Mesodermal cell (in vitro differentiated cells): ENCODE results near the gene BEAN1.
A peak's percentile ranks its signal among the peaks of the same experiment; 100 is the strongest.

Source experiments
- H3K27ac ChIP-seq: 2 replicates; pipeline ENCODE4 v1.7.0; 2013; ENCODE audit warnings: mild to moderate bottlenecking, low read depth, low read length, moderate library complexity; ENCODE audit not compliant: severe bottlenecking
- H3K36me3 ChIP-seq: 2 replicates; pipeline ENCODE4 v1.7.1; 2013; ENCODE audit warnings: mild to moderate bottlenecking, low read length, moderate library complexity; ENCODE audit not compliant: control insufficient read depth, insufficient read depth
- H3K4me1 ChIP-seq: one replicate; pipeline ENCODE4 v1.7.1; 2013; ENCODE audit warnings: mild to moderate bottlenecking, low read length; ENCODE audit not compliant: insufficient read depth, control insufficient read depth, poor library complexity, severe bottlenecking
- H3K4me3 ChIP-seq: 2 replicates; pipeline ENCODE4 v1.7.0; 2013; ENCODE audit warnings: low read length, control low read depth, mild to moderate bottlenecking; ENCODE audit not compliant: insufficient read depth, poor library complexity, severe bottlenecking; ENCODE audit errors: extremely low read depth
- H3K9me3 ChIP-seq: 2 replicates; pipeline ENCODE4 v1.7.1; 2013; ENCODE audit warnings: mild to moderate bottlenecking, low read length, moderate library complexity; ENCODE audit not compliant: control insufficient read depth
- WGBS, 2 experiments: methylation state at CpG; one replicate each; pipeline ENCODE4 v1.1.5; 2013; ENCODE audit warnings: missing lambda C conversion rate in 2 of 2; ENCODE audit not compliant: insufficient coverage in 2 of 2; 5-methylcytosine and 5-hydroxymethylcytosine counted together

Gene BEAN1

DNA sequence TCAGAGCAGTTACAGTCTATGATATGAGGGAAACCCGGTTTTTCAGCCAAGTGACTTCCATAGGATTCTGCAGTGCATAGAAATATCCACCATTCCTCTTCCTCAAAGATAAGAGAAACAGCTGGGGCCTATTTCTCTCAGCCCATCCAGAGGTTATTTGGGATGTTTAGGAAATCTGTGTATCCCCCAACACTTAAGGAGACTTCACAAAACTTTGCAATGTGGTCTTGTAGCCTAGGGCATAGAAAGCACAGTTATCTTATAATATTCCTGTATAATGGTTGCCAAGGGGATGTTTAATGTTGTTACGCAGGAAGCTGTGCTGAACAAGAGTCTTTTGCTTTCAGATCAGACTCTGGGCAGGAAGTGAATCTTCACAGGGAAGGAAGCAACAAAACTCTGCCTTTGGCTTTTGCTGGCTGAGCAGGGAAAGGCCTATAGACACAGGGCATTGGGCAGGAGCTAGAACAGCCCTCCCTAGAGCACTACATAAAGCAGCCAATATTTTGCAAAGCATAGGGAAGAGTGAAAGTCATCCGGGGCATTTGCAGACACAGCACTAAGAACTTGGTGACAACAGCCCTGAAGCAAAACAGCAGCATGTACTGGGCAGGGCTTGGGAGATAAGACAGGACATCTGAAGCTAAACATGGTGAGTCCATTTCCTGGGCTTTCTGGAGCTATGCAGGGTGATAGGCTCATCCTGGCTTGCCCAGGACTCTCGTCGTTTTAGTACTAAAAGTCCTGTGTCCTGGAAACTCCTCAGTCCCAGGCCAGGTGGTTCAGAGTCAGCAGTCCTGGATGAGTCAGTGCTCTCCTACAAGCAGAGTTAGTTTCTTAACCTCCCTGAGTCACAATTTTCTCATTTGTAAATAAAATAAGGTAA, 18.7 kb upstream of the BEAN1 start:
- no peak overlapping the region for H3K4me3 ChIP-seq
- H3K36me3 ChIP-seq = no peaks in the 10 kb centered on the region
- H3K27ac ChIP-seq = peak overlapping the region; percentile 99
- H3K4me1 ChIP-seq = peaks cover 22% of the 10 kb centered on the region
- peaks cover 21% of the 10 kb centered on the region for H3K9me3 ChIP-seq
- WGBS, 2 experiments = 35 to 41% methylated on average over 4 of the region's 5 CpGs

GRCh38 chr16:66409156-66409555, 17.9 kb upstream of the BEAN1 start:
- WGBS, 2 experiments = 80% methylated on average over 1 to 2 of the region's 5 CpGs
- Histone ChIP-seq H3K36me3 (no peaks in the 10 kb centered on the region), H3K27ac (peak overlapping the region; percentile 99), H3K4me3 (no peak overlapping the region), H3K9me3 (peaks cover 21% of the 10 kb centered on the region), H3K4me1 (peaks cover 22% of the 10 kb centered on the region)

GRCh38 chr16:66412182-66412581, 14.9 kb upstream of the BEAN1 start:
- H3K27ac ChIP-seq = no peak overlapping the region
- H3K4me1 ChIP-seq = peaks cover 16% of the 10 kb centered on the region
- no peak overlapping the region for H3K4me3 ChIP-seq
- no peaks in the 10 kb centered on the region for H3K36me3 ChIP-seq
- peaks cover 21% of the 10 kb centered on the region for H3K9me3 ChIP-seq

- peaks cover 27% of the 10 kb centered on the region for H3K9me3 ChIP-seq
- H3K36me3 ChIP-seq = no peaks in the 10 kb centered on the region
- H3K4me3 ChIP-seq = no peak overlapping the region
- no peaks in the 10 kb centered on the region for H3K4me1 ChIP-seq
- H3K27ac ChIP-seq = no peak overlapping the region
- no CpG with 5 or more reads among the region's 1 CpG for WGBS, 2 experiments
Measured at GRCh38 chr16:66414891-66415290, 12.2 kb upstream of the BEAN1 start.

DNA sequence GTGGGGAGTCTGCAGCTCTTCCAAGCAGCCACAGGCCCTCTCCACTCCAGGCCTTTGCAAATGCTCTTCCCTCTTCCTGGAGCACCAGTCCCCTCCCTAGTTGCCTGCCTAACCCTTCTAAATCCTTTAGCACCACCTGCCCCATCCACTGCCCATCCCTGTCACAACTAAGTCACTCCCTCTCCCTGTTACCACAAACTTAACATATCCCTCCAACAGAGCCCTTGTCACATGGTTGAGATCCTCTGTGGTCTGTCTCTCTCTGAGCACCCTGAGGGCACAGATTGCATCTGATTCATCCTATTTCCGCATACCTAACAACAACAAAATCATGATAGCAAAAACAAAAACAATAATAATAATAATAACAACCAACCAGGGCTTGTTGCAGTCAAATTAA, 11.0 kb upstream of the BEAN1 start:
- WGBS, 2 experiments = no CpG with 5 or more reads among the region's 1 CpG
- H3K4me3 ChIP-seq = no peak overlapping the region

DNA sequence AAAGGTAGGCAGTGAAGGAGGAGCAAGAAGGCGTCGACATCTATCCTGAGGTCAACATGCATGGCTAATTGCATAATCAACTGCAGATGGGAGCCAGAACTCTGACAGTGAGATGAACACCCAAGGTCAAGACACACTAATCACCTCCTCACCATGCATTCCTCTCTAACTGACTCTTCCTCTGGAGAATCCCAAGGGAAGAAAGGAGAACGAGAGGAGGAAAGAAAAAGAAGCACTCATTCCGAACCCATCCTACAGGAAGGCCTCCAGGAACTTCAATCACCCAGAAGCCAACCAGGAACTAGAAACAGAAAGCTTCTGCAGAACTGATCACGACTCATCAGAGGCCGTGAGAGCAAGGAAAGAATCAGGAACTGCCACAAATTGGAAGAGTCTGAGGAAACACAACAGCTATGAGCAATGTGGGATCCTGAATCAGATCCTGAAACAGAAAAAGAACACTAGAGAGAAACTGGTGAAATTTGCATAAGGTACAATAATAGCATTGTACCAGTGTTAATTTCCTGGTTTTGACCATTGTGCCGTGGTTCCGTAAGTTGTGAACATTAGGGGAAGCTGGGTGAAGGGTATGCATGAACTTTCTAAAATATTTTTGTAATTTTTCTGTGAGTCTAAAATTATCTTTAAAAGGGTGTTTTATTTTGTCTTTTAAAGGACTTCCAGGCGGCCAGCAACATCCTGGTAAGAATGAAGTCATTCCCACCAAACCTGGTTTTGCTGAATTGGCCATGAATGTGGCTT, 10.0 kb upstream of the BEAN1 start:
- WGBS, 2 experiments = 89 to 91% methylated on average over 3 to 5 of the region's 9 CpGs
- no peaks in the 10 kb centered on the region for H3K36me3 ChIP-seq

More for the DNA sequence above, 11.0 kb upstream of the BEAN1 start:
- H3K4me1 ChIP-seq = no peaks in the 10 kb centered on the region
- no peaks in the 10 kb centered on the region for H3K36me3 ChIP-seq
- no peak overlapping the region for H3K27ac ChIP-seq
- peaks cover 20% of the 10 kb centered on the region for H3K9me3 ChIP-seq

DNA sequence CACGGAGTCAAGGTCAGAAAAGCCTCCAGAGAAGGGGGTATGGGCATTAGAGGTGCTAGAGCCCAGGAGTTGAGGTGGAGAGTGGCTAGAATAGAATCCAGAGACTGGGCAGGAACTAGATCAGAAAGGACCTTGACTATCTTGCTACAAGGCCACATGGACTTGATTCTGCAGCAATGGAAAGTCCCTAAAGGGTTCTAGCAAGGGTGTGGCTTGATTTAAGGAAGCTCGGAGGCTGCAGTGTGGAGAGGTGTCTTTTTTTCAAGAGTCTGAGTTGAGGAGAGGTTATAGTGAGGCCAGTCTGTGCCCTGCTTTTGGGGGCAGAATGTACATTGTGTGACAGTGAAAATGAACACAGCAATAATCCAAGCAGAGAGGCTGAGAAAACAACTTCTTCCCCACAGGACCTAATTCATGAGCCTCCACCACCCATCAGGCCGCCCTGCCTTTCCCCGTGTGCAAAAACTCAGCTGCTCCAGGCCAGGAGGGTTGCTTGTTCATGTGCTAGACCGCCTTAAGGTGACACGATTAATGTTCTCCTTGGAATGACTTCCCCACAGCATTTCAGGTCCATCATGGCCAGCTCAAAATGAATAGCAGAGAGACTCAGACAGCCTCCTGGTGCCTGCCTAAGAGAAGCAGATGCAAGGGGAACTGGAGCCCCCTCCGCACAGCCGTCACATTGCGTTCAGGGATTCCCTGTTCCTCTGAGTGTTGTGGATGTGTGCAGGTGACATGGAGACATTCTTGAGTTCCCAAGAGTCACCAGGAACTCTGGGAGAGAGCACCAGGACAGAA, 8.7 kb upstream of the BEAN1 start:
- Histone ChIP-seq H3K4me3 (no peak overlapping the region), H3K4me1 (no peaks in the 10 kb centered on the region), H3K36me3 (no peaks in the 10 kb centered on the region), H3K9me3 (peaks cover 7% of the 10 kb centered on the region), H3K27ac (no peak overlapping the region)
- 92 to 95% methylated on average over 9 of the region's 9 CpGs for WGBS, 2 experiments

More for the DNA sequence above, 10.0 kb upstream of the BEAN1 start:
- H3K4me3 ChIP-seq = no peak overlapping the region
- peaks cover 15% of the 10 kb centered on the region for H3K9me3 ChIP-seq
- peak overlapping the region; percentile 42 for H3K27ac ChIP-seq
- H3K4me1 ChIP-seq = no peaks in the 10 kb centered on the region

- no peaks in the 10 kb centered on the region for H3K4me1 ChIP-seq
Measured at GRCh38 chr16:66419527-66419926, 7.6 kb upstream of the BEAN1 start.

DNA sequence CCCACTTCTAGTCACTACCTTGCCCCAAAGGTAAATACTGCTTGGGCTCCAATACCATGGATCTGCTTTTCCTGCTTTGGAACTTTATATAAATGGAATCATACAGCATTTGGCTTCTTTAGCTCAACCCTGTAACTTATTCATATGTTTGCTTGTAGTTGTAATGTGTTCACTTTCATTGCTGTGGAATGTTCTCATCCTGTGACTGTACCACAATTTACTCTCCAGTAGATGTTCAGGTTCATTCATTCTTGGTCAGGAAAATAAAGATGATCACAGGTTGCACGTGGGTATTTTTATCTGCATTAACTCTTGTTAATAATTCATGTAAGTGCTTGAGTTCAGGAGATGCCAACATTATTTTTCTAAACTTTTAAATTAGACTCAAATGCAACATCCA, 6.7 kb upstream of the BEAN1 start:
- Histone ChIP-seq H3K9me3 (peaks cover 7% of the 10 kb centered on the region), H3K4me3 (no peak overlapping the region), H3K36me3 (no peaks in the 10 kb centered on the region), H3K4me1 (no peaks in the 10 kb centered on the region), H3K27ac (no peak overlapping the region)
- no CpG with 5 or more reads among the region's 1 CpG for WGBS, 2 experiments

More at GRCh38 chr16:66419527-66419926, 7.6 kb upstream of the BEAN1 start:
- no peak overlapping the region for H3K4me3 ChIP-seq
- H3K9me3 ChIP-seq = peaks cover 7% of the 10 kb centered on the region
- H3K36me3 ChIP-seq = no peaks in the 10 kb centered on the region
- WGBS, 2 experiments = 64 to 73% methylated on average over 3 of the region's 3 CpGs
- no peak overlapping the region for H3K27ac ChIP-seq

- 83 to 86% methylated on average over 1 to 2 of the region's 6 CpGs for WGBS, 2 experiments
- Histone ChIP-seq H3K27ac (no peak overlapping the region), H3K36me3 (no peaks in the 10 kb centered on the region), H3K4me3 (no peak overlapping the region), H3K9me3 (peaks cover 7% of the 10 kb centered on the region), H3K4me1 (no peaks in the 10 kb centered on the region)
Measured at GRCh38 chr16:66421891-66422290, 5.2 kb upstream of the BEAN1 start.
